NCI-H1092 treated with DMSO at 0.1 percent for 48 hours (cell line): ENCODE results near the gene POTEB.
"Not testable (repeated sequence)": the region's sequence is repeated elsewhere in the genome, so short reads cannot be mapped to it uniquely, and the experiment has no call there.

ENCODE experiments used
- DNase-seq: peaks from one replicate; lab custom pipeline; 2025; lab: John Stamatoyannopoulos, UW

The POTEB gene

GRCh38 chr15:21877635-21878034, at the start of gene POTEB:
POTEB (minus strand) TSS chr15:21877735; CDS start chr15:21877246, 489 bp downstream.
- not testable (repeated sequence) for DNase-seq

GRCh38 chr15:21890955-21891354, 13.4 kb upstream of the POTEB start:
- not testable (repeated sequence) for DNase-seq

- not testable (repeated sequence) for DNase-seq
These were observed 12.0 kb upstream of the POTEB start for GRCh38 chr15:21889542-21889941.

- not testable (repeated sequence) for DNase-seq
These were observed 38.7 kb downstream of the POTEB start for GRCh38 chr15:21838831-21839230.
